ENCODE data around the gene LRP1.

Gene LRP1

DNA sequence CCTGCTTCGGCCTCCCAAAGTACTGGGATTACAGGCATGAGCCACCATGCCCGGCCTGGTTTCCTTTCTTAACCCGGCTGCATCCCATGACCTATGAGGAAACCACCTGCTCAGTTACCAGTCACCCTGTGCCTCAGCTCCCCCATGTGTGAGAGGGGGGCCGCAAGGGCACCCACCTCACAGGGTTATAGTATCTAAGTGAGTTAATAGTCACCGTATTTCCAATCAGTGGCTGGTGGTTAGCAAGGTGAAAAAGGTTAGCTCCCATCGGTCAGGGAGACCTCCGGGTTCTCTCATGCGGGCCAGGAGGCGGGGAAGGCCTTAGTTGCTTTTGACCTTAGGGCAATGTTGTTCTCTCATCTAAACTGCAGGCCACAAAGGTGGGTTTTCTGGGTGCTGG, 6.7 kb downstream of the LRP1 start:
- Histone ChIP-seq H3K9me2 (replicated peaks; ENCODE audit: insufficient read depth, low read length) (no peaks in the 10 kb centered on the region), H3K4me1 (ENCODE audit: low read length) (0 out of 2 replicates have a peak, but pooled peaks cover 3% of the 10 kb centered on the region), H3K27ac (ENCODE audit: low read length) (no peak overlapping the region), H3K79me2 (ENCODE audit: low read length) (no peaks in the 10 kb centered on the region), H3K36me3 (replicated peaks; ENCODE audit: insufficient read depth, low read length) (no peaks in the 10 kb centered on the region), H3F3A (ENCODE audit: insufficient read depth, low read length) (no peaks in the 10 kb centered on the region), H3K9ac (ENCODE audit: low read length) (no peak overlapping the region), H3K4me2 (ENCODE audit: low read depth, low read length) (no peak overlapping the region), H2AFZ (ENCODE audit: low read length) (no peak overlapping the region), H3K9me3 (replicated peaks; ENCODE audit: insufficient read depth, low read length) (no peaks in the 10 kb centered on the region), H3K27me3 (replicated peaks; ENCODE audit: insufficient read depth, low read length) (peaks cover 29% of the 10 kb centered on the region), H3K4me3 (ENCODE audit: low read length) (no peak overlapping the region), H4K20me1 (ENCODE audit: insufficient read depth, low read length) (no peaks in the 10 kb centered on the region)
- DNase-seq, result no peak
- TF ChIP-seq EZH2phosphoT487 (IDR thresholded peaks at IDR 0.05; ENCODE audit: low read length), result no peak
- no peak for TF ChIP-seq EZH2 (optimal IDR thresholded peaks at IDR 0.05; ENCODE audit: low read depth, low read length)
- TF ChIP-seq, protein P1, sequence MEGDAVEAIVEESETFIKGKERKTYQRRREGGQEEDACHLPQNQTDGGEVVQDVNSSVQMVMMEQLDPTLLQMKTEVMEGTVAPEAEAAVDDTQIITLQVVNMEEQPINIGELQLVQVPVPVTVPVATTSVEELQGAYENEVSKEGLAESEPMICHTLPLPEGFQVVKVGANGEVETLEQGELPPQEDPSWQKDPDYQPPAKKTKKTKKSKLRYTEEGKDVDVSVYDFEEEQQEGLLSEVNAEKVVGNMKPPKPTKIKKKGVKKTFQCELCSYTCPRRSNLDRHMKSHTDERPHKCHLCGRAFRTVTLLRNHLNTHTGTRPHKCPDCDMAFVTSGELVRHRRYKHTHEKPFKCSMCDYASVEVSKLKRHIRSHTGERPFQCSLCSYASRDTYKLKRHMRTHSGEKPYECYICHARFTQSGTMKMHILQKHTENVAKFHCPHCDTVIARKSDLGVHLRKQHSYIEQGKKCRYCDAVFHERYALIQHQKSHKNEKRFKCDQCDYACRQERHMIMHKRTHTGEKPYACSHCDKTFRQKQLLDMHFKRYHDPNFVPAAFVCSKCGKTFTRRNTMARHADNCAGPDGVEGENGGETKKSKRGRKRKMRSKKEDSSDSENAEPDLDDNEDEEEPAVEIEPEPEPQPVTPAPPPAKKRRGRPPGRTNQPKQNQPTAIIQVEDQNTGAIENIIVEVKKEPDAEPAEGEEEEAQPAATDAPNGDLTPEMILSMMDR (IDR thresholded peaks at IDR 0.05; ENCODE audit: low read length), result no peak

DNA sequence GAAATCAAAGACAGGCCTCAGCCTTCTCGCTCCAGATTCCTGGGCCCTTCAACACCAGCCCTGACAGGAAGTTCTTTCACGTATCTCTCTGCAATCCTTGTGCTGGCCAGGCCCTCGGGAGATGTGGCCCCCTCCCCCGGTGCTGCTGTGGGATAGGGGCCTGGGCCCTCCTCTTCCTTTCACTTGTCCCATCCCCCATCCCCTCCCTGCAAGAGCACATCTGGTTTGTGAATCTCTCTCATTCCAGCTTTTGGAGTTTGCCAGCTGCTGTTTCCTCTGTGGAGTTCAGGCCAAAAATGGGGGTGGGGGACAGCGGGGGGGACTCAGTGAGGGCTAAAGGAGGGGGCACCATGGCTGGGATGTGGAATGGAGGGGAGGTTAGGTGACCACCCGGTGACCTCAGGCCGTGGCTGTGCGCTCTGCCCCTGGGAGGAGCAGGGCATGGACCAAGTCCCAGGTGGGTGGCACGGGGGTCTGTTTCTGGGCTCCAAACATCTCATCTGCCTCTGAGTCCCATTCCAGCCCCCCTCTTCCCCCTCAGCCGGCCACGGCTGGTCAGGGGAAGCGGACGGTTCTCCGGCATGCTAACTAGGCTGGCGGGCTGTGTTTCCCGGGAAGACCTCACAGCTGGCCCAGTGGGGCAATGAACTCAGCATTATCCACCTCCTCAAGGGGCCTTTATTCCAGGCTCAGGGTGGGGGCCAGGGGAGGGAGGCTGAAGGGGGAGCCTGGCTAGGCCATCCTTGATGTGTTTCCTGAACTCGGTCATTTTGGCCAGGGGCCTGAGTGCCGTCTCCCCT, 7.4 kb downstream of the LRP1 start:
- Histone ChIP-seq H3K9me2 (replicated peaks; ENCODE audit: insufficient read depth, low read length) (no peaks in the 10 kb centered on the region), H3K4me3 (ENCODE audit: low read length) (no peak overlapping the region), H4K20me1 (ENCODE audit: insufficient read depth, low read length) (no peaks in the 10 kb centered on the region), H3K79me2 (ENCODE audit: low read length) (no peaks in the 10 kb centered on the region), H3F3A (ENCODE audit: insufficient read depth, low read length) (no peaks in the 10 kb centered on the region), H3K27ac (ENCODE audit: low read length) (no peak overlapping the region), H3K27me3 (replicated peaks; ENCODE audit: insufficient read depth, low read length) (peaks cover 22% of the 10 kb centered on the region), H3K4me2 (ENCODE audit: low read depth, low read length) (no peak overlapping the region), H3K9me3 (replicated peaks; ENCODE audit: insufficient read depth, low read length) (no peaks in the 10 kb centered on the region), H3K4me1 (ENCODE audit: low read length) (0 out of 2 replicates have a peak, but pooled peaks cover 3% of the 10 kb centered on the region), H2AFZ (ENCODE audit: low read length) (no peak overlapping the region), H3K9ac (ENCODE audit: low read length) (no peak overlapping the region), H3K36me3 (replicated peaks; ENCODE audit: insufficient read depth, low read length) (no peaks in the 10 kb centered on the region)
- TF ChIP-seq, protein P1 (IDR thresholded peaks at IDR 0.05; ENCODE audit: low read length), result no peak
- TF ChIP-seq EZH2phosphoT487 (IDR thresholded peaks at IDR 0.05; ENCODE audit: low read length) (no peak), EZH2 (optimal IDR thresholded peaks at IDR 0.05; ENCODE audit: low read depth, low read length) (no peak)
- no peak for DNase-seq

DNA sequence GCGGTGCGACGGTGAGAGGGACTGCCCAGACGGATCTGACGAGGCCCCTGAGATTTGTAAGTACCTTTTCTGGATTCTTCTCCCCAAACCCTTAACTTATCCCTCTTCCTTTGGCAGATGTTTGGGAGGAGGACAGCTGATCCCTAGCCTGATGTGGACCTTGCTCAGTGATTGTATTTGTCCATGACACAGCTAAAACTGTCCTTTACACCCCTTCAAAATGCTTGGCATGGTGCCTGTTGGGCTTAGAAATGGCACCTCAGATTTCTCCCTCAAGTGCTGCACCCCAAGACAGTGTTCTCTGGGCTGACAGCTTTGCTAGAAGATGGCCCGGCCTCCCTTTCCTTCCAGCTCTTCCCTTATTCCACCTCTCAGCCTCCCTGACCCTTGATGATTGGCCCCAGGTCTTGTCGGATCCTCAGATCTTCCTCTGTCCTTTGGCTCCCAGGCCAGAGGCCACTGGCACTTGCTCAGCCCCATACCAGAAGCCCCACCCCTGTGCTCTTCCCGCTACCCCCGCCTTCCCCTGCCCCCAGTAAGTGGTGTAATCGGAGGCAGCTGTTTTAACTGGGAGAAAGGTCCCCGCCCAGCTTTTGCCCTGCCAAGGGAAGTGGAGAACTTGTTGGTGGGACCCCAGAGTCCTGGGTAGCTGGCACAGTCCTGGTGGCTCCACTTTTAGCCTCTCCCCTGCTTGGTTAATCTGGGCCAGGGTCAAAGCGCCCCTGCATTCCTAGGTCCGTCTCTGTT, 10.4 kb downstream of the LRP1 start:
- no peak for TF ChIP-seq EZH2 (optimal IDR thresholded peaks at IDR 0.05; ENCODE audit: low read depth, low read length)
- TF ChIP-seq EZH2phosphoT487 (IDR thresholded peaks at IDR 0.05; ENCODE audit: low read length), result no peak
- TF ChIP-seq, protein P1 (IDR thresholded peaks at IDR 0.05; ENCODE audit: low read length), result no peak
- Histone ChIP-seq H4K20me1 (ENCODE audit: insufficient read depth, low read length) (no peaks in the 10 kb centered on the region), H3K9me2 (replicated peaks; ENCODE audit: insufficient read depth, low read length) (no peaks in the 10 kb centered on the region), H2AFZ (ENCODE audit: low read length) (no peak overlapping the region), H3K9me3 (replicated peaks; ENCODE audit: insufficient read depth, low read length) (no peaks in the 10 kb centered on the region), H3K4me2 (ENCODE audit: low read depth, low read length) (no peak overlapping the region), H3K79me2 (ENCODE audit: low read length) (no peaks in the 10 kb centered on the region), H3F3A (ENCODE audit: insufficient read depth, low read length) (no peaks in the 10 kb centered on the region), H3K9ac (ENCODE audit: low read length) (no peak overlapping the region), H3K36me3 (replicated peaks; ENCODE audit: insufficient read depth, low read length) (no peaks in the 10 kb centered on the region), H3K4me3 (ENCODE audit: low read length) (no peak overlapping the region), H3K27me3 (replicated peaks; ENCODE audit: insufficient read depth, low read length) (no peaks in the 10 kb centered on the region), H3K4me1 (ENCODE audit: low read length) (no peaks in the 10 kb centered on the region), H3K27ac (ENCODE audit: low read length) (no peak overlapping the region)
- no peak for DNase-seq

All from MM.1S (cell line).